Natural killer cell (primary cell): ENCODE results near the gene NHLH2. TPM values are rescaled to one million over a fixed set of nuclear protein-coding genes. Genes with fewer than 3 reads are reported as not detected.
A peak's percentile ranks its signal among the peaks of the same experiment; 100 is the strongest.

Source experiments
- ATAC-seq, 3 donors: fragments of 150-1000 bp in 2 of 3; fragments of 200-7000 bp in 1 of 3; cut with Tn5 transposase; 1 replicate in 1 of 3; 2 replicates in 2 of 3; pipeline ENCODE4 v1.10.0; 2021; ENCODE audit warnings: mild to moderate bottlenecking in 2 of 3, moderate library complexity in 2 of 3
- DNase-seq, 2 donors: peaks; one replicate each; pipeline versions ENCODE4 v3.0.0 to v3.0.0-alpha.2; 2013 to 2021; ENCODE audit warnings: mixed read lengths in 1 of 2
- H3K27ac ChIP-seq: one replicate; pipeline ENCODE4 v1.5.1; 2013; ENCODE audit warnings: mild to moderate bottlenecking, low read length
- H3K27me3 ChIP-seq: one replicate; pipeline ENCODE4 v1.6.1; 2013; ENCODE audit warnings: low read length; ENCODE audit not compliant: control insufficient read depth, insufficient read depth
- H3K36me3 ChIP-seq: one replicate; pipeline ENCODE4 v1.6.1; 2013; ENCODE audit warnings: low read length; ENCODE audit not compliant: control insufficient read depth, insufficient read depth
- H3K4me1 ChIP-seq: one replicate; pipeline ENCODE4 v1.6.1; 2013; ENCODE audit warnings: low read length; ENCODE audit not compliant: control insufficient read depth, insufficient read depth
- H3K4me3 ChIP-seq: one replicate; pipeline ENCODE4 v1.5.1; 2013; ENCODE audit warnings: low read length
- H3K9me3 ChIP-seq: one replicate; pipeline ENCODE4 v1.6.1; 2013; ENCODE audit warnings: low read length; ENCODE audit not compliant: control insufficient read depth, insufficient read depth
- H3K27ac Mint-ChIP-seq, 2 donors: one replicate each; pipeline ENCODE4 v1.8.0; 2022; ENCODE audit warnings: mild to moderate bottlenecking in 2 of 2, mixed read lengths in 2 of 2, moderate library complexity in 1 of 2
- H3K27me3 Mint-ChIP-seq, 2 donors: one replicate each; pipeline ENCODE4 v1.8.0; 2022; ENCODE audit warnings: low read depth in 2 of 2, mixed read lengths in 2 of 2
- H3K36me3 Mint-ChIP-seq: one replicate; pipeline ENCODE4 v1.8.0; 2022; ENCODE audit warnings: mixed read lengths
- H3K4me1 Mint-ChIP-seq, 2 donors: one replicate each; pipeline ENCODE4 v1.8.0; 2022; ENCODE audit warnings: mixed read lengths in 2 of 2
- H3K4me3 Mint-ChIP-seq: one replicate; pipeline ENCODE4 v1.8.0; 2022; ENCODE audit warnings: mild to moderate bottlenecking, moderate library complexity, mixed read lengths
- H3K9me3 Mint-ChIP-seq, 2 donors: one replicate each; pipeline ENCODE4 v1.8.0; 2022; ENCODE audit warnings: mixed read lengths in 2 of 2
- WGBS: methylation state at CpG from one replicate; pipeline ENCODE4 v1.1.7; 2013; ENCODE audit warnings: missing lambda C conversion rate; ENCODE audit not compliant: insufficient coverage; 5-methylcytosine and 5-hydroxymethylcytosine counted together
- intact Hi-C: fragments of 100-400 bp; cut with micrococcal nuclease; formaldehyde crosslinking; loops from one replicate; pipeline ENCODE4 v1.14.2; 2022
- total RNA-seq, 4 donors: library from RNA; stranded (reverse); fragments of 120-200 nt in 1 of 4; gene quantifications; one replicate each; pipeline versions ENCODE4 v1.2.3 to v1.2.4, GENCODE V29; 2013 to 2022
- TF ChIP-seq, protein P1 (sequence below): fragments of 200-600 bp; IDR thresholded peaks from one replicate; pipeline ENCODE4 v1.8.0; 2022; ENCODE audit warnings: antibody characterized with exemption

The NHLH2 gene
- total RNA-seq, 3 donors from 2014 or later (not counting 1 experiment from before 2014, with no cell fraction given) = not detected

- DNase-seq (peak in 1 of 2 donors; percentile 71), ATAC-seq (peak; percentile 42 to 69 (median 68))
- H3K27ac ChIP-seq = no peak overlapping the region
- no peaks in the 10 kb centered on the region for H3K27me3 ChIP-seq
- intact Hi-C loops = loop anchor here (1.0 to 5.0 kb wide), 2 partner anchors 174 to 690 kb away; no protein-coding TSS in a partner anchor
- H3K4me1 ChIP-seq = no peaks in the 10 kb centered on the region
- no peaks in the 10 kb centered on the region for H3K9me3 ChIP-seq
- Mint-ChIP-seq H3K4me1 (no peaks in the 10 kb centered on the region), H3K27ac (no peak overlapping the region), H3K4me3 (no peak overlapping the region), H3K9me3 (no peaks in the 10 kb centered on the region), H3K36me3 (no peaks in the 10 kb centered on the region), H3K27me3 (peaks cover 5 to 29% of the 10 kb centered on the region in 2 donors)
- no peaks in the 10 kb centered on the region for H3K36me3 ChIP-seq
- no peak overlapping the region for H3K4me3 ChIP-seq
- WGBS = 6% methylated on average over 2 of the region's 2 CpGs
- TF ChIP-seq, protein P1, sequence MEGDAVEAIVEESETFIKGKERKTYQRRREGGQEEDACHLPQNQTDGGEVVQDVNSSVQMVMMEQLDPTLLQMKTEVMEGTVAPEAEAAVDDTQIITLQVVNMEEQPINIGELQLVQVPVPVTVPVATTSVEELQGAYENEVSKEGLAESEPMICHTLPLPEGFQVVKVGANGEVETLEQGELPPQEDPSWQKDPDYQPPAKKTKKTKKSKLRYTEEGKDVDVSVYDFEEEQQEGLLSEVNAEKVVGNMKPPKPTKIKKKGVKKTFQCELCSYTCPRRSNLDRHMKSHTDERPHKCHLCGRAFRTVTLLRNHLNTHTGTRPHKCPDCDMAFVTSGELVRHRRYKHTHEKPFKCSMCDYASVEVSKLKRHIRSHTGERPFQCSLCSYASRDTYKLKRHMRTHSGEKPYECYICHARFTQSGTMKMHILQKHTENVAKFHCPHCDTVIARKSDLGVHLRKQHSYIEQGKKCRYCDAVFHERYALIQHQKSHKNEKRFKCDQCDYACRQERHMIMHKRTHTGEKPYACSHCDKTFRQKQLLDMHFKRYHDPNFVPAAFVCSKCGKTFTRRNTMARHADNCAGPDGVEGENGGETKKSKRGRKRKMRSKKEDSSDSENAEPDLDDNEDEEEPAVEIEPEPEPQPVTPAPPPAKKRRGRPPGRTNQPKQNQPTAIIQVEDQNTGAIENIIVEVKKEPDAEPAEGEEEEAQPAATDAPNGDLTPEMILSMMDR = peak; percentile 79
Measured at GRCh38 chr1:115807723-115808122, 33.2 kb downstream of the NHLH2 start.

DNA sequence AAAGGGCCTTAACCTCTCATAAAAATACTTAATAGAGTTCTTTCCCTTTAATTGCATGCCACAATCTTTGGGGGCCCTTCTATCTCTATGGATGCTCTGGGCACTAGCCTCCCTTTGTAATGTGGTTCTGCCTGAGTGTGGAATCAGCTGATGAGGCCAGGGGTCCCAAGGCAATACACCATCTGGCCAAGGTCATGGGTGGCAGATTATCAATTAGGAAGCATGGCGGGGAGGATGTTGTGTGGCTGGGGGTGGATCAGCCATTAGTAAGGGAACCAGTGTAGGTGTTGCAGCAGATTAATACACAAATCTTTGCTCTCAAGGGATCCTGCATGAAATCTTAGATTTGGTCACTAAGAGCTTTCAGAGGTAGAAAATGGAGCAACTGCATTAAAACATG lies 35.3 kb downstream of the NHLH2 start:
- Mint-ChIP-seq H3K4me3 (no peak overlapping the region), H3K27me3 (peaks cover 11 to 34% of the 10 kb centered on the region in 2 donors), H3K27ac (no peak overlapping the region), H3K9me3 (no peaks in the 10 kb centered on the region), H3K4me1 (no peaks in the 10 kb centered on the region), H3K36me3 (no peaks in the 10 kb centered on the region)
- no peaks in the 10 kb centered on the region for H3K36me3 ChIP-seq
- no peaks in the 10 kb centered on the region for H3K27me3 ChIP-seq
- H3K4me1 ChIP-seq = no peaks in the 10 kb centered on the region
- no peaks in the 10 kb centered on the region for H3K9me3 ChIP-seq
- 100% methylated on average over 1 of the region's 1 CpG for WGBS
- no peak overlapping the region for H3K27ac ChIP-seq
- DNase-seq = no peak
- no peak overlapping the region for H3K4me3 ChIP-seq
- intact Hi-C loops = loop anchor here (5.0 kb wide), 1 partner anchor 692 kb away; no protein-coding TSS in a partner anchor
- TF ChIP-seq, protein P1 = no peak
- no peak for ATAC-seq

GRCh38 chr1:115802416-115802815 lies 38.5 kb downstream of the NHLH2 start:
- no peaks in the 10 kb centered on the region for H3K9me3 Mint-ChIP-seq
- ATAC-seq (no peak), DNase-seq (no peak)
- H3K9me3 ChIP-seq = no peaks in the 10 kb centered on the region
- no peak overlapping the region for H3K4me3 Mint-ChIP-seq
- no peaks in the 10 kb centered on the region for H3K4me1 ChIP-seq
- H3K27me3 Mint-ChIP-seq = peaks cover 14 to 49% of the 10 kb centered on the region in 2 donors
- H3K27me3 ChIP-seq = no peaks in the 10 kb centered on the region
- WGBS = 94% methylated on average over 1 of the region's 2 CpGs
- no peaks in the 10 kb centered on the region for H3K36me3 ChIP-seq
- H3K4me1 Mint-ChIP-seq = no peaks in the 10 kb centered on the region
- TF ChIP-seq, protein P1 = no peak
- no peaks in the 10 kb centered on the region for H3K36me3 Mint-ChIP-seq
- H3K27ac ChIP-seq = no peak overlapping the region
- H3K27ac Mint-ChIP-seq = no peak overlapping the region
- intact Hi-C loops = no loop called here
- H3K4me3 ChIP-seq = no peak overlapping the region

- H3K27ac ChIP-seq = no peak overlapping the region
- DNase-seq (no peak), ATAC-seq (no peak)
- intact Hi-C loops = no loop called here
- H3K36me3 ChIP-seq = no peaks in the 10 kb centered on the region
- Mint-ChIP-seq H3K4me1 (no peaks in the 10 kb centered on the region), H3K27me3 (peaks cover 25 to 41% of the 10 kb centered on the region in 2 donors), H3K27ac (no peak overlapping the region), H3K4me3 (no peak overlapping the region), H3K9me3 (no peaks in the 10 kb centered on the region), H3K36me3 (no peaks in the 10 kb centered on the region)
- H3K27me3 ChIP-seq = no peaks in the 10 kb centered on the region
- 96% methylated on average over 4 of the region's 4 CpGs for WGBS
- TF ChIP-seq, protein P1 = no peak
- H3K4me3 ChIP-seq = no peak overlapping the region
- H3K4me1 ChIP-seq = no peaks in the 10 kb centered on the region
- no peaks in the 10 kb centered on the region for H3K9me3 ChIP-seq
Measured at GRCh38 chr1:115797486-115797885, 43.4 kb downstream of the NHLH2 start.
